Activated CD4-positive, alpha-beta T cell treated with anti-CD3 and anti-CD28 coated beads for 4 hours (primary cell): Measurements from ENCODE around the gene PRTN3.
A peak's percentile ranks its signal among the peaks of the same experiment; 100 is the strongest.
"Not testable (repeated sequence)": the region's sequence is repeated elsewhere in the genome, so short reads cannot be mapped to it uniquely, and the experiment has no call there.

ENCODE experiments used
- DNase-seq, 2 donors: peaks; one replicate each; pipeline ENCODE4 v3.0.0-alpha.2; 2020

PRTN3 gene

DNA sequence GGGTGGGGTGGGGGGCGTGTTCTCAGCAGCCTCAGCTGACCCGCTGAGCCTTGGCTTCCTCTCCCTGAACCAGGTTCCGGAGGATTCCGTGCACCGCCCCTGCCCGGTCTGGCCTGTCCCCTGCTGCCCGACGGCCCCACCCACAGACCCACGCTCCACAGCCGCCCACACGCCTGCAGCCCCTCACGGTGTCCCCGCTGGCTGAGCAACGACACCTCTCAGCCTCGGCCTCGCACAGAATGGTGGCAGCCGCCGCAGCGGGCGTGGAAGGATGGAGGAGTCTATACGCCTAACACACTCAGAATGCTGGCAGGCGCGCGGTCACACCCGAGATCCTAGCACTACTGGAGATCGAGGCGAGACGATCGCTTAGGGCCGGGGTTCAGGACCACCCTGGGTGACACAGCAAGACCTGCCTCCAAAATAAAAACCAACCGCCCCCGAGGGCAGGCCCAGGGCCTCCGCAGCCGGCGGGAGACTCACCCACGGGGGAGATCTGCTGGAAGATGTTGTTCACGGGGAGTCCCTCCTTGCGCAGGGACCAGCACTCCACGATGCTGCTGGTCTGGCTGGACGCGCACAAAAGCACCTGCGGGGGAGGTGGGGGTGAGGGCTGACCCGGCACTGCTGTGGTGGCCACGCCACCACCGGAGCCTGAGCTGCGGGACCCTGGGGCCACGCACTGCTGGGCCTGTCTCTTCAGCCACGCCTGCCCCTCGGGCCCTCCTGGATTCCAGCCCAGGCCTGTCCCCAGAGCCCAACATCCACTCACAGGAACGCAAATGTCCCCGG is 43.8 kb downstream of the PRTN3 start:
- DNase-seq: no peak

GRCh38 chr19:885536-886224 is 44.9 kb downstream of the PRTN3 start:
- DNase-seq: no peak

DNA sequence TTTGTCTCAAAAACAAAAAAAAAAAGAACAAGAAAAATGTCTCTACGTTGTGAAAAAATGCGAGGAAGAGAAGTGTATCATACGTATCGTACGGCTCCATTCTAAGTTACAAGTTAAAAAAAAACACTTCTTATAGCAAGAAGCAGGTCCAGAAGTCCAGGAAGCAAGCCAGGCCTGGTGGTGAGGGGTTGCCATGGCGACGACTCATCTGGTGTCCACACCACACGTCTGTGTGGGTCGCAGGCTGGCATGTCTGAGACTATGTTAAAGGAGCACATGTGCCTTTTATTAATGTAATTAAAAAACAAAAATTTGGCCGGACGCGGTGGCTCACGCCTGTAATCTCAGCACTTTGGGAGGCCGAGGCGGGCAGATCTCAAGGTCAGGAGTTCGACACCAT is 46.3 kb downstream of the PRTN3 start:
- no peak for DNase-seq

DNA sequence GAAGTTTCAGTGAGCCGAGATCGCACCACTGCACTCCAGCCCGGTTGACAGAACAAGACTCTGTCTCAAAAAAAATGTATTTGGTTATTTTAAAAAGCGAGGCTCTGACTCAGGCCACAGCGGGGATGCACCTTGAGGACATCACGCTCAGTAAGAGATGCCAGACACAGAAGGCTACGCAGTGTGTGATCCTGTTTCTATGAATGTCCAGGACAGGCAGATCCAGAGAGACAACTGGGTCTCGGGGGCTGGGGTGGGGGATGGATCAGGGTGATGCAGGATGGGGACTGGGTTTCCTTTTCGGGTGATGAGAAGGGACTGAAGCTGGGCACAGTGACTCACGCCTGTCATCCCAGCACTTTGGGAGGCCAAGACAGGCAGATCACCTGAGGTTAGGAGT is 46.8 kb downstream of the PRTN3 start:
- no peak for DNase-seq

- peak in 1 of 2 donors; percentile 41 for DNase-seq
These were observed 48.0 kb downstream of the PRTN3 start for GRCh38 chr19:888581-889385.

DNA sequence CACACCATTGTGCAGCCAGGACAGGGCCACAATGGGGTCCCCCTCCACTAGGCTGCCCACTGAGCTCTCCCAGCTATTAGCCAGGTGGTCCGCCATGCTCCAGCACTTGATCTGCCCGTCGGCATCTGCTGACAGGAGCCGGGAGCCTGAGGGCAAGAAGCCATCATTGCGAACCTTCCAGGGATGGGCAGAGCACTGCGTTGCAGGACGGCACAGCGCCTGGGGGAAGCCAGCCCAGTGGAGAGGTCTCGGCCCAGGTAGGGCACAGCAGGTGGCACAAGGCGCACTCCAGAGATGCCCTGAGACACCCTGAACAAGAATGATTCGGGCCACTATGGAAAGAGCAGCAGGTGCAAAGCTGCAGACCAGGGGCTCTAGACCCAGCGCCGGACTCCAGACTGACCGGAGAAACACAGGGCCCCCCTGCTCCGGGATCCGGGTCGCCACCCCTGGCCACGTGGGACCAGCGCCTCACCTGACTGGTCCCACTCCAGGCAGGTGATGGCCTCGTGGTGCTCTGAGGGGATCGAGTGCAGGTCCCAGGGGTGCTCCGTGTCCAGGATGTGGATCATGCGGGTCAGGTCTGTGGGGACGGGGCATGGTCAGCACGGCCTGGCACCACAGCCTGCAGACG is 49.0 kb downstream of the PRTN3 start:
- no peak for DNase-seq

DNA sequence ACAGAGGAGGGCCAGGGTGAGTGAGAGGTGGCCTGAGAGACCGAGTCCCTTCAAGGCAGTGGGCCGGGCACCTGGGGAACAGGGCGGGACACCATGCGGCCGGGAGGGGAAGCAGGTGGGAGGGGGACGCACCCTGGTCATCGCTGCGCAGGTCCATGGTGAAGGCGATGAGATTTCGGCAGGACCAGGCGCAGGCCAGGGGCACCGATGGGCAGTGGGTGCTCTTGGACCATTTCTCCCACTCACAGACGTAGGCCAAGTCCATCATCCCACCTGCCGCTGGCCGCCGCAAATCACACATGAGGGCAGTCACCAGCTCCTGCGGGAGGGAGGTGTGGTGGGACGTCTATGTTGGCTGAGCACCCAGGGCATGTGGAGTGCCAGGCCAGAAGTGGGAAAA is 50.0 kb downstream of the PRTN3 start:
- DNase-seq: no peak

GRCh38 chr19:891421-892200 is 50.8 kb downstream of the PRTN3 start:
- DNase-seq: not testable (repeated sequence)

DNA sequence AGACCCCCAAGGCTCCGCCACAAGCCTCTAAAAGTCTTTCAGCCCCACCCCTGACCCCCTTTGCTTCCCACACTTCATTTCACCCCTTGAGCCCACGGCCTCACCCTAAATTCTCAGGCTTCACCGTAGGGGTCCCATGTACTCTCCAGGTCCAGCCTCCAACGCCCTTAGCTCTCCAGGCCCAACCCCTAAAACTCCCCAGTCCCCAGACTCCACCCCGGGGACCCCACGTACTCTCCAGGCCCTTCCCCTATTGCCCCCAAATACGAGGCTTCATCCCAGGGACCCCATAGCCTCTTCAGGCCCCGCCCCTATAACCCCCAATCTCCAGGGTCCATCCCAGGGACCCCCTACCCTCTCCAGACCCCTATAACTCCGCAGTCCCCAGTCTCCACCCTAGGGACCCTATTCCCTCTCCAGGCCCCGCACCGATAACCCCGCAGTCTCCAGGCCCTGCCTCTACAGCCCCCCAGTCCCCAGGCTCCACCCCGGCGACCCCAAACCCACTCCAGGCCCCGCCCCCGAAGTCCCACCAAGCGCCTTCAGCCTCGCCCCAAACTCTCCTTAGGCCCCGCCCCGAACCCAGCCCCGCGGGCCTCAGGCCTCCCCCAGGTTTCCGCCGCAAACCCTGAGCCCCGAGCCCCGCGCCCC is 51.6 kb downstream of the PRTN3 start:
- DNase-seq: no peak

GRCh38 chr19:892894-893689 is 52.3 kb downstream of the PRTN3 start, which contains the start of the genes MED16 and RNU6-9:
MED16 (minus strand) TSS chr19:893187; CDS start chr19:891131, 2,056 bp downstream.
RNU6-9 (plus strand) TSS chr19:893484.
- DNase-seq: peak; percentile 87 to 92

- no peak for DNase-seq
These were observed 55.6 kb downstream of the PRTN3 start for GRCh38 chr19:896434-896833.

DNA sequence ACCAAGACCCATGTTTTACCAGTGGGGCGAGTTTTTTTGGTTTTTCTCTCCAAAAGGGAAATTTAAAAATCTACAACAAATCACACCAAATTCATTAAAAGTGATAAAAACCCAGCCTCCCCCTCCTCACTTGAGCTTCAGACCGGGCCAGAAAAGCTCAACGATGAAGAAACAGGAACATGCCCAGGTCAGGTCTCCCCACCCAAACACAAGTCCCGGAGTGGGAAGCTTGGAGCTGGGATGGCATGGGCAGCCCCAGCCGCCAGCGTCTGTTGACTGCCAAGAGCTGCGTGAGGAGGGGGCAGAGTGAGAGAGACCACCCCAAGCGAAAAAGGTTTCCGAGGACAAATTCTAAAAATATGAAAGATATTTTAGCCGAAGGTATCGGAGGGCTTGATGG is 56.2 kb downstream of the PRTN3 start:
- no peak for DNase-seq

- DNase-seq: no peak
These were observed 56.7 kb downstream of the PRTN3 start for GRCh38 chr19:897442-898039.
